H1 (cell line): ENCODE measurements around the gene DCANP1. TPM values are rescaled to one million over a fixed set of nuclear protein-coding genes. Genes with fewer than 3 reads are reported as not detected.

Experiments
- KDM5A ChIP-seq: fragments of 200-600 bp; IDR thresholded peaks from 2 replicates; pipeline ENCODE4 v1.7.1; 2012; ENCODE audit warnings: mild to moderate bottlenecking, low read length, inconsistent platforms, mixed read lengths
- NANOG ChIP-seq: IDR thresholded peaks from 2 replicates; pipeline ENCODE4 v1.6.1; 2011; ENCODE audit warnings: low read length, low read depth, mild to moderate bottlenecking, inconsistent platforms; ENCODE audit not compliant: insufficient read depth, poor library complexity, severe bottlenecking
- RFX5 ChIP-seq: IDR thresholded peaks from 2 replicates; pipeline ENCODE4 v1.6.1; 2011; ENCODE audit warnings: low read depth, low read length, improper control_type of control experiment, borderline replicate concordance
- polyA plus RNA-seq, 7 experiments: library from polyadenylated mRNA; depleted of rRNA in 3 of 7; stranded (reverse) in 5 of 7; unstranded in 2 of 7; fragments of >200 nt in 5 of 7; fragments of 200-250 nt in 2 of 7; gene quantifications; 1 replicate in 5 of 7; 2 replicates in 1 of 7; 4 replicates in 1 of 7; pipeline versions ENCODE4 v1.2.1 to v1.2.3, GENCODE V29; 2011 to 2013; ENCODE audit warnings: missing spikeins in 2 of 7, mixed read lengths in 2 of 7
- total RNA-seq: library from RNA; stranded (reverse); fragmentation: NEBNext Ultra II Directional; extraction: Animal tissue kit (Norgen Biotek cat#: 25700); gene quantifications from 2 replicates; pipeline ENCODE4 v1.2.1, GENCODE V29; 2021

DCANP1 gene
- total and polyA plus RNA-seq, 2 of the 8 experiments (the other 6 are each of a cell fraction or from before 2014, with no cell fraction given), result not detected

DNA sequence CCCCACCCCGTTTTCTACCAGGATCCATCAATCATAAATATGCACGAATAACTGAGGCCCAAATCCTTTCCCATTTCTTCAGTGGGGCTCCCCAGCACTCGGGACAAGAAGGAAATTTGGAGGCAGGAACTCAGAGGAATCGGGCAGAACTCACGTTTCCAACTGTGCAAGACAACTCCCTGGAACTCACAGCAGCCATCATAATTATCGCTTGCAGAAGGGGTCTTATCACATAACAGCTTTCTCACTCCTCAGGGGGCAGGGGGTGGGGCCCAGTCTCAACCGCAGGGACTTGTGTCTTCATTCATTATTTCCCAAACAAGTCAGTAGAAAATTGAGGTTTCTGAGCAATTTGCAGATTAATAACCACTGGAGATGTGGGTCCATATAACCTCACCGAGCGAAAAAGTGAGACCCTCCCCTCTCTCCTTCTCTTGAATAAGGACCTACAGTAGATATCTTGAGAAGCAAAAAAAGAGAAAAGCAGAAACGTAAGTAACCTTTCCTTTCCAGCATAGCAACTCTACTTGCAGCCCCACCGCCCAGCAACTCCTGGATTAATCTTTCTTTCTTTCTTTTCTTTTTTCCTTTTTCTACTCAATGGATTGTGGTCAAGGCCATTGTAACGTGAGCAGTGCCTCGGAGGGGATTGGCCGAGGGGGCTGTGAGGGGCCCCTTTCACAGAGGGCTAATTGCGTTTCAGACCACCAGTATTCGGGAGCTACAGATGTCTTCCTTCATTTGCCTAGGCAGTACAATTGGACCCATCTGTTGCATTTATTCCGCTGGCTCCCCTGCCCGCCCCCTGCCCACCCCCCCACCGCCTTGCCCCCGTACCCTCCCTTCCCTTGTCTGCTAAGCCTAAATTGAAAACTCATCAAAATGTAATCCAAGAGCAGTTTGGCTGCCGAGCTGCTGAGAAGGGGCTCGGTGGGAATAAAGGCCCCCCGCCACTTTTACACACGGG is 29.8 kb upstream of the DCANP1 start (continued):
- TF ChIP-seq NANOG, result no peak
- TF ChIP-seq RFX5, result no peak
- TF ChIP-seq KDM5A, result no peak
